HCT116 (cell line): ENCODE results near the gene TYROBP. TPM values are rescaled to one million over a fixed set of nuclear protein-coding genes. Genes with fewer than 3 reads are reported as not detected.

ENCODE experiments used
- ATAC-seq: fragments of 200-7000 bp; cut with Tn5 transposase; 2 replicates; pipeline ENCODE4 v1.9.1; 2020; ENCODE audit warnings: mild to moderate bottlenecking, moderate library complexity
- BruUV-seq: library from RNA; stranded (reverse); fragments of 400-500 nt; replicated peaks from 2 replicates; lab custom pipeline; 2021; lab: Mats Ljungman, UMichigan
- CTCF ChIA-PET: fragments of 300-600 bp; sonication (Branson Sonifier 250); formaldehyde crosslinking; loops from one replicate; lab custom pipeline; 2021; ENCODE audit warnings: antibody characterized with exemption; lab: Charles Lee
- POLR2A ChIA-PET: fragments of 300-600, 350-600 bp; sonication (Branson Sonifier 250); formaldehyde crosslinking; loops from one replicate; lab custom pipeline; 2021; ENCODE audit warnings: antibody characterized with exemption; lab: Charles Lee
- RAD21 ChIA-PET, 2 experiments: fragments of 300-600 bp; sonication (Branson Sonifier 250); formaldehyde crosslinking; loops; one replicate each; lab custom pipeline; 2023; ENCODE audit warnings: low total read pairs in 2 of 2; ENCODE audit not compliant: uncharacterized antibody in 2 of 2, unreplicated experiment in 2 of 2, low non-redundant PET in 1 of 2; lab: Charles Lee
- DNase-seq: peaks from one replicate; pipeline ENCODE4 v3.0.0-alpha.2; 2010; ENCODE audit warnings: low read depth, low spot score
- H2AFZ ChIP-seq: fragments of 200-600 bp; shearing (Covaris generic), sonication (generic); 2 replicates; pipeline ENCODE4 v1.6.1; 2017; ENCODE audit warnings: low read depth, mixed run types, mixed read lengths, antibody characterized with exemption, low read length; ENCODE audit not compliant: poor library complexity, severe bottlenecking
- H3K27ac ChIP-seq: 2 replicates; pipeline ENCODE4 v1.5.1; 2012; ENCODE audit warnings: low read depth, low read length
- H3K27me3 ChIP-seq: fragments of 200-600 bp; sonication (generic); 2 replicates; pipeline ENCODE4 v1.6.1; 2016; ENCODE audit warnings: mixed run types, low read length, mixed read lengths; ENCODE audit not compliant: insufficient read depth
- H3K36me3 ChIP-seq, 2 experiments: fragments of 200-500 bp in 1 of 2; fragments of 200-600 bp in 1 of 2; sonication (Bioruptor generic) in 1 of 2; sonication (generic) in 1 of 2; 2 replicates each; pipeline versions ENCODE4 v1.5.1 to v1.6.1; 2014 to 2016; ENCODE audit warnings: low read length in 2 of 2, inconsistent platforms in 1 of 2, mixed read lengths in 1 of 2, mixed run types in 1 of 2; ENCODE audit not compliant: insufficient read depth in 2 of 2, control insufficient read depth in 1 of 2
- H3K4me1 ChIP-seq, 2 experiments: fragments of 200-600 bp in 1 of 2; sonication (generic) in 1 of 2; 2 replicates each; pipeline versions ENCODE4 v1.5.1 to v1.6.1; 2012 to 2017; ENCODE audit warnings: low read length in 2 of 2, inconsistent platforms in 1 of 2, mild to moderate bottlenecking in 1 of 2, mixed read lengths in 1 of 2, mixed run types in 1 of 2, moderate library complexity in 1 of 2; ENCODE audit not compliant: insufficient read depth in 2 of 2, control insufficient read depth in 1 of 2
- H3K4me2 ChIP-seq: fragments of 200-600 bp; sonication (generic); 2 replicates; pipeline ENCODE4 v1.6.1; 2017; ENCODE audit warnings: mixed run types, low read length, mixed read lengths
- H3K4me3 ChIP-seq, 2 experiments: fragments of 200-600 bp in 1 of 2; sonication (generic) in 1 of 2; replicated peaks in 1 of 2; 2 replicates each; pipeline ENCODE4 v1.5.1; 2011 to 2016; ENCODE audit warnings: low read length in 2 of 2, control low read depth in 1 of 2, low read depth in 1 of 2, mild to moderate bottlenecking in 1 of 2, mixed read lengths in 1 of 2, mixed run types in 1 of 2
- H3K79me2 ChIP-seq: fragments of 200-600 bp; sonication (generic); 2 replicates; pipeline ENCODE4 v1.6.1; 2017; ENCODE audit warnings: mild to moderate bottlenecking, mixed run types, low read length, moderate library complexity, mixed read lengths; ENCODE audit not compliant: insufficient read depth
- H3K9ac ChIP-seq: fragments of 200-600 bp; sonication (generic); 2 replicates; pipeline ENCODE4 v1.6.1; 2016; ENCODE audit warnings: low read length, mixed read lengths
- H3K9me2 ChIP-seq: fragments of 200-600 bp; sonication (generic), shearing (Covaris generic); 2 replicates; pipeline ENCODE4 v1.6.1; 2017; ENCODE audit warnings: mixed run types, mild to moderate bottlenecking, moderate library complexity; ENCODE audit not compliant: insufficient read depth
- H3K9me3 ChIP-seq, 2 experiments: fragments of 200-500 bp in 1 of 2; fragments of 200-600 bp in 1 of 2; sonication (Bioruptor generic) in 1 of 2; sonication (generic) in 1 of 2; 2 replicates each; pipeline ENCODE4 v1.6.1; 2014 to 2017; ENCODE audit warnings: low read length in 2 of 2, mixed read lengths in 2 of 2, inconsistent platforms in 1 of 2, low read depth in 1 of 2, mild to moderate bottlenecking in 1 of 2, mixed run types in 1 of 2, moderate library complexity in 1 of 2; ENCODE audit not compliant: control insufficient read depth in 1 of 2, insufficient read depth in 1 of 2
- H4K20me1 ChIP-seq: fragments of 200-600 bp; sonication (generic), shearing (Covaris generic); 2 replicates; pipeline ENCODE4 v1.6.1; 2017; ENCODE audit warnings: mixed run types, mild to moderate bottlenecking, moderate library complexity; ENCODE audit not compliant: insufficient read depth
- ATF3 ChIP-seq: IDR thresholded peaks from 2 replicates; pipeline ENCODE4 v1.6.1; 2012
- CBX3 ChIP-seq: IDR thresholded peaks from 2 replicates; pipeline ENCODE4 v1.6.1; 2012; ENCODE audit warnings: low read depth
- CEBPB ChIP-seq: IDR thresholded peaks from 2 replicates; pipeline ENCODE4 v1.6.1; 2012; ENCODE audit warnings: low read depth
- EGR1 ChIP-seq: IDR thresholded peaks from 2 replicates; pipeline ENCODE4 v1.6.1; 2012; ENCODE audit warnings: low read depth
- ELF1 ChIP-seq: IDR thresholded peaks from 2 replicates; pipeline ENCODE4 v1.6.1; 2012; ENCODE audit warnings: low read depth, borderline replicate concordance
- EZH2 ChIP-seq: fragments of 200-600 bp; sonication (generic); IDR thresholded peaks from 2 replicates; pipeline ENCODE4 v1.6.1; 2017; ENCODE audit warnings: antibody characterized with exemption, mixed run types
- EZH2phosphoT487 ChIP-seq: fragments of 200-600 bp; IDR thresholded peaks from 2 replicates; pipeline ENCODE4 v1.6.1; 2018; ENCODE audit warnings: antibody characterized with exemption, borderline replicate concordance
- FOSL1 ChIP-seq: IDR thresholded peaks from 2 replicates; pipeline ENCODE4 v1.6.1; 2012; ENCODE audit warnings: low read depth
- JUND ChIP-seq: IDR thresholded peaks from 2 replicates; pipeline ENCODE4 v1.6.1; 2012
- POLR2AphosphoS5 ChIP-seq: IDR thresholded peaks from 2 replicates; pipeline ENCODE4 v1.6.1; 2011; ENCODE audit warnings: mild to moderate bottlenecking, low read depth, low read length, moderate library complexity
- RAD21 ChIP-seq: IDR thresholded peaks from 2 replicates; pipeline ENCODE4 v1.6.1; 2012; ENCODE audit warnings: low read depth, mild to moderate bottlenecking
- SIN3A ChIP-seq: IDR thresholded peaks from 2 replicates; pipeline ENCODE4 v1.6.1; 2012; ENCODE audit warnings: low read depth
- SP1 ChIP-seq: IDR thresholded peaks from 2 replicates; pipeline ENCODE4 v1.6.1; 2012; ENCODE audit warnings: low read depth
- TCF7L2 ChIP-seq: IDR thresholded peaks from 2 replicates; pipeline ENCODE4 v1.7.0; 2011; ENCODE audit warnings: borderline replicate concordance, inconsistent platforms; ENCODE audit not compliant: insufficient read depth, insufficient read length; ENCODE audit errors: extremely low read depth
- YY1 ChIP-seq: IDR thresholded peaks from 2 replicates; pipeline ENCODE4 v1.6.1; 2011; ENCODE audit warnings: low read length, low read depth, moderate library complexity, mild to moderate bottlenecking; ENCODE audit not compliant: insufficient replicate concordance; ENCODE audit errors: extremely low read depth
- ZFX ChIP-seq: fragments of 450-650 bp; IDR thresholded peaks from 2 replicates; pipeline ENCODE4 v1.6.1; 2017
- ZNF274 ChIP-seq: fragments of 200-500 bp; sonication (Bioruptor generic); IDR thresholded peaks from 2 replicates; pipeline ENCODE4 v1.6.1; 2014; ENCODE audit warnings: mild to moderate bottlenecking, low read depth, low read length, inconsistent platforms
- intact Hi-C: fragments of 100-400 bp; cut with micrococcal nuclease; formaldehyde crosslinking; loops from 2 replicates; pipeline ENCODE4 v1.10.0; 2022
- total RNA-seq: library from RNA; stranded (reverse); gene quantifications from one replicate; pipeline ENCODE4 v1.2.1, GENCODE V29; 2021; ENCODE audit not compliant: unreplicated experiment
- TF ChIP-seq, protein P1 (sequence below): IDR thresholded peaks from 2 replicates; pipeline ENCODE4 v1.6.1; 2011; ENCODE audit warnings: mild to moderate bottlenecking, low read length, moderate library complexity; ENCODE audit not compliant: insufficient replicate concordance; ENCODE audit errors: extremely low read depth
- TF ChIP-seq, protein P2 (sequence below), 3 experiments: fragments of 200-600 bp in 1 of 3; sonication (generic) in 1 of 3; IDR thresholded peaks in 2 of 3; conservative IDR thresholded peaks in 1 of 3; 2 replicates each; pipeline ENCODE4 v1.5.1; 2012 to 2017; ENCODE audit warnings: low read depth in 2 of 3, low read length in 2 of 3, antibody characterized with exemption in 1 of 3, borderline replicate concordance in 1 of 3, control low read depth in 1 of 3, mild to moderate bottlenecking in 1 of 3, mixed read lengths in 1 of 3, mixed run types in 1 of 3, moderate library complexity in 1 of 3; ENCODE audit not compliant: insufficient read depth in 1 of 3

The TYROBP gene
- total RNA-seq, 1 experiment from 2014 or later: 0.49 TPM

GRCh38 chr19:35932291-35932936, 24.3 kb upstream of the TYROBP start:
- Histone ChIP-seq H3K36me3 (no peaks in the 10 kb centered on the region), H4K20me1 (no peaks in the 10 kb centered on the region), H3K9me2 (no peaks in the 10 kb centered on the region), H3K4me2 (peak overlapping the region; percentile 54), H3K4me3 (peak overlapping the region in 1 of 2 experiments; percentile 13; a peak in 1 of 4 replicates), H3K4me1 (peaks cover 17 to 31% of the 10 kb centered on the region in 2 experiments; a peak in 3 of 4 replicates), H3K9ac (0 out of 2 replicates have a peak overlapping the region, but pooled peaks have one; percentile 3), H3K79me2 (peaks cover 9% of the 10 kb centered on the region), H3K9me3 (no peaks in the 10 kb centered on the region), H2AFZ (peak overlapping the region; percentile 87), H3K27me3 (no peaks in the 10 kb centered on the region), H3K27ac (no peak overlapping the region)
- ChIA-PET POLR2A (no interaction called here), CTCF (interaction anchor here (0.6 to 1.7 kb wide), 6 partner anchors 24 to 187 kb away, joined by 3 to 11 read pairs (median 3); partner anchors contain the start of genes PSENEN, THAP8 and U2AF1L4), RAD21 (interaction anchor here in 1 of 2 experiments (1.8 kb wide), 1 partner anchor 50 kb away, joined by 16 read pairs; no protein-coding TSS in a partner anchor)
- BruUV-seq: no TSS peak
- TF ChIP-seq ZNF274 (no peak), EGR1 (no peak), SIN3A (no peak), JUND (no peak), EZH2 (no peak), ZFX (no peak), POLR2AphosphoS5 (no peak), TCF7L2 (no peak), CBX3 (no peak), RAD21 (no peak), CEBPB (no peak), YY1 (no peak), FOSL1 (no peak), EZH2phosphoT487 (no peak), ATF3 (no peak), SP1 (no peak), ELF1 (no peak)
- TF ChIP-seq, protein P1, sequence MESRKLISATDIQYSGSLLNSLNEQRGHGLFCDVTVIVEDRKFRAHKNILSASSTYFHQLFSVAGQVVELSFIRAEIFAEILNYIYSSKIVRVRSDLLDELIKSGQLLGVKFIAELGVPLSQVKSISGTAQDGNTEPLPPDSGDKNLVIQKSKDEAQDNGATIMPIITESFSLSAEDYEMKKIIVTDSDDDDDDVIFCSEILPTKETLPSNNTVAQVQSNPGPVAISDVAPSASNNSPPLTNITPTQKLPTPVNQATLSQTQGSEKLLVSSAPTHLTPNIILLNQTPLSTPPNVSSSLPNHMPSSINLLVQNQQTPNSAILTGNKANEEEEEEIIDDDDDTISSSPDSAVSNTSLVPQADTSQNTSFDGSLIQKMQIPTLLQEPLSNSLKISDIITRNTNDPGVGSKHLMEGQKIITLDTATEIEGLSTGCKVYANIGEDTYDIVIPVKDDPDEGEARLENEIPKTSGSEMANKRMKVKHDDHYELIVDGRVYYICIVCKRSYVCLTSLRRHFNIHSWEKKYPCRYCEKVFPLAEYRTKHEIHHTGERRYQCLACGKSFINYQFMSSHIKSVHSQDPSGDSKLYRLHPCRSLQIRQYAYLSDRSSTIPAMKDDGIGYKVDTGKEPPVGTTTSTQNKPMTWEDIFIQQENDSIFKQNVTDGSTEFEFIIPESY: no peak
- TF ChIP-seq, protein P2, sequence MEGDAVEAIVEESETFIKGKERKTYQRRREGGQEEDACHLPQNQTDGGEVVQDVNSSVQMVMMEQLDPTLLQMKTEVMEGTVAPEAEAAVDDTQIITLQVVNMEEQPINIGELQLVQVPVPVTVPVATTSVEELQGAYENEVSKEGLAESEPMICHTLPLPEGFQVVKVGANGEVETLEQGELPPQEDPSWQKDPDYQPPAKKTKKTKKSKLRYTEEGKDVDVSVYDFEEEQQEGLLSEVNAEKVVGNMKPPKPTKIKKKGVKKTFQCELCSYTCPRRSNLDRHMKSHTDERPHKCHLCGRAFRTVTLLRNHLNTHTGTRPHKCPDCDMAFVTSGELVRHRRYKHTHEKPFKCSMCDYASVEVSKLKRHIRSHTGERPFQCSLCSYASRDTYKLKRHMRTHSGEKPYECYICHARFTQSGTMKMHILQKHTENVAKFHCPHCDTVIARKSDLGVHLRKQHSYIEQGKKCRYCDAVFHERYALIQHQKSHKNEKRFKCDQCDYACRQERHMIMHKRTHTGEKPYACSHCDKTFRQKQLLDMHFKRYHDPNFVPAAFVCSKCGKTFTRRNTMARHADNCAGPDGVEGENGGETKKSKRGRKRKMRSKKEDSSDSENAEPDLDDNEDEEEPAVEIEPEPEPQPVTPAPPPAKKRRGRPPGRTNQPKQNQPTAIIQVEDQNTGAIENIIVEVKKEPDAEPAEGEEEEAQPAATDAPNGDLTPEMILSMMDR (IDR thresholded peaks at IDR 0.05 in 2 of 3, conservative IDR thresholded peaks at IDR 0.05 in 1 of 3; ENCODE audit: borderline replicate concordance in 1 of 3, insufficient read depth in 1 of 3, low read depth in 2 of 3, low read length in 2 of 3): no peak
- DNase-seq: no peak
- intact Hi-C loops: loop anchor here (10.0 kb wide), 1 partner anchor 388 kb away; the partner anchor contains the start of gene TMEM147
- ATAC-seq: no peak
